GM19240 (cell line): ENCODE results near the gene PSMB11.

Source experiments
- DNase-seq: peaks from one replicate; pipeline ENCODE4 v3.0.0; 2011; ENCODE audit warnings: low spot score; ENCODE audit not compliant: insufficient read length

PSMB11 gene

GRCh38 chr14:23043145-23043544, 1.1 kb downstream of the PSMB11 start:
- DNase-seq: no peak

- no peak for DNase-seq
Observed at GRCh38 chr14:23043754-23044153, 1.7 kb downstream of the PSMB11 start.

DNA sequence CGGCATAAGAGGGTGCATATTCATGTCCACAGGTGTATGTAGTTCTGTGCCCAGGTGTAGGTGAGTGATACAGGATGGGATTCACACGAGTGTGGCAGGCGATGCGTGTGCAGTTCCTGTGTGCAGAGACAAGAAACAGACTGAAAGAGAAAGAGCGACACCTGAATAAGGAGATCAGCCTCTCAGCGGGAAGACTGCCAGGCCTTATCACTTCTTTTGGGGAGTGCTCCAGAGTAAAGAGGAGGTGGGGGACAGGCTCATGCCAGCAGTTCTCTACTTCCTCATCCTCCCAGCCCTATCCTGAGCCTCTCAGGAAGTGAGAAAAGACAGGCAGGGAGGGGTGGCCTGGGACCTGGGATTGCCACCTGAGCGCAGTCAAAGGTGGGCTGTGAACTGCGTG, 2.8 kb downstream of the PSMB11 start:
- DNase-seq: no peak

- DNase-seq: no peak
Observed at GRCh38 chr14:23045419-23046357, 3.7 kb downstream of the PSMB11 start.

DNA sequence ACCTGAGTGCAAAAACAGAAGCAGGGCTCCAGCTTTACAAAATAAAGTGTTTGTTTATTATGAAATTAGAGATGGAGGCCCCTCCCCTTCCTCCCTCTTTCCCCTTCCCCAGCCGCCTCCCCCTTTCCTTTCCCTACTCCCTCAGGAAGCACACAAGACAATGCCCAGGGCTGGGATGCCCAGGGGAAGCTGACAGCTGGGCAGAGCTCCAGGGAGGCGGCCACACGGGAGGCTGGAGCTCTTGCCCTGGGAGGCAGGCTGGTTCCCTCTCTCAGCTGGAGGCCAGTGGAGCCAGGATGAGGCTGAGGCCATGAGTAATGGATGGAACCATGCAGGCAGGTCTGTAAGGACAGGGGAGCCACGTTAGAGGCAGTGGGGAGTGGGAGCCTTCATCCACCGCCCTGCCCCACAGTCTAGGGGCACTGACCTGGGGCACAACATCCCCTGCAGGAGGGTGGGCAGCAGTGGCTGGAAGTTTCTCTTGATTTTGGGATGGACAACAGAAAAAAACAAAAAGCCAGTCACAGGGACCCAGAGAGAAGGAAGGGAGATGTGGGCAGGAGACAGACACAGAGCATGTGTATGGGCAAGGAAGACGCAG, 5.1 kb downstream of the PSMB11 start:
- no peak for DNase-seq

DNA sequence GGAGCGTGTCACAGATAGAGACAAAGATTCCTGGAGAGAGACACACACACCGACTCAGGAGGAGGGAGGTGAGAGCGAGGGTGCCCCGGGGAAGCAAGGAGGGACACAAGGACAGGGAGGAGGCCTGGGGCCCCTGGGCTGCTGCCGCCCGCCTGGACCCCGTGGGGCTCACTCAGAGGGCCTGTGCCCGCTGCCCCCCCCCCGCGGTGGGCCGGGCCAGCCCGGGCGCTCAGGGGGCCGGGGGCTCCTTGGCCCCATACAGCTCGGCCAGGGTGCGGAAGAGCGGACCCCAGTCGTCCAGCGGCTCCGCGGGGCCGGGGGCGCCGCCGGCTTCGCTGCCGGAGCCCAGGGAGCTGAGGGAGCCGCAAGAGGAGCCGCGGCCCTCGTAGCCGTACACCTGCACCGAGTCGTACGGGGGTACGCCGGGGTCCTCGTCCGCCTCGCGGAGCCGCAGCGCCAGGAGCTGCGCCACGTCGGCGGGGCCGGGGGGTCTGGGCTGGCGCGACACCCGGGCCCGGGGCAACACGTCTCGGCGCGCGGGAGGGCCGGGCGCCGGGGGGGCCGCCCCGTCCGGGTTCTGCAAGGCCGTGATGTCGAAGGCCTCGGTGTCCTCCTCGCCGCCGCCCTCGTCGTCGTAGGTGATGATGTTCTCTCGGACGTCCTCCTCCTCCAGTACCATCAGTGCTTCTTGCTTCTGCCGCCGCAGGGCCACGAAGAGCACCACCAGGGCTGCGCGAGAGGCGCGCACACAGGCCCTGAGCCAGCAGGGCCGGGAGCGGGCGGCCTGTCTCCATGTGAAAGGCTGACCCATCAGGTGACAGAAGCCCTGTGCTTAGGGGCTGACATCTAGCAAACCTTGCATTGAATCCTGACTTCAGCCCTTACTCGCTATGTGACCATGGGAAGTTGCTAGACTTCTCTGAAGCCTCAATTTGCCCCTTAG, 6.0 kb downstream of the PSMB11 start:
- DNase-seq: no peak

DNA sequence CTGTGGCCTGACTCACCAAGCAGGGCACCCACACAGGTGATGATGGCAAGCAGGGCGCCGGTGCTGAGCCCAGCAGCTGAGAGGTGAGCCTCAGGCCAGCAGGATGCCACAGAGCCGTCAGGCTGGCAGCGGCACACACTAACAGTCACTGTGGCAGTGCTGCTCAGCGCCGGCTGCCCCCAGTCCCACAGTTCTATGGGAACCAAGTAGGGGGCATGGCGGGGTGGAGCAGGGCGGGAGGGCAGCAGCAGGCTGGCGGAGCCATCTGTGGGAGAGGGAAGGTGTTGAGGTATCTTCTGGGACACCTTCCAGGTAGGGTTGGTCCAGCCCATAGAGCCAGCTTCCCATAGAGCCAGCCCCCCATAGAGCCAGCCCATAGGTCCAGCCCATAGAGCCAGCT, 7.0 kb downstream of the PSMB11 start:
- DNase-seq: no peak

GRCh38 chr14:23051141-23052057, 9.4 kb downstream of the PSMB11 start:
- DNase-seq: no peak

DNA sequence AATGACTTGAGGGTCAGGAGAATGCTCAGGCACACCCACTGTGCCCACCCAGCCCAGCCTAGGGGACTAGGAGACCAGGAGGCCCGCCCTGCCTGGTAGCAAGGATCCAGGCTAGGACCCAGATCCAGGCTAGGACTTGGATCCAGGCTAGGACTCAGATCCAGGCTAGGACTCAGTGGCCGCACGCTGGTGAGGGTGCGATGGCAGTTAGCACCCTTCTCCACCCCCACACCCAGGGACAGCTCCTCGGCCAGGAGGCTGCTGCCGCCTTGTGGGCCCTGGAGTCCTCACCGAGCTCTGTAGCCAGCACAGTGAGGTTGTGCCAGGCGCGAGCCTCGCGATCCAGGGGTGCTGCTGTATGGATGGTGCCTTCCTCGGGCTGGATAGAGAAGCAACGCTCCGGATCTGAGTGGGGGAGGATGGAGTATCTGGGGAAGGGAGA, 10.2 kb downstream of the PSMB11 start:
- DNase-seq: no peak

GRCh38 chr14:23052671-23053070, 10.7 kb downstream of the PSMB11 start:
- DNase-seq: no peak

GRCh38 chr14:23053426-23053825, 11.4 kb downstream of the PSMB11 start:
- no peak for DNase-seq

DNA sequence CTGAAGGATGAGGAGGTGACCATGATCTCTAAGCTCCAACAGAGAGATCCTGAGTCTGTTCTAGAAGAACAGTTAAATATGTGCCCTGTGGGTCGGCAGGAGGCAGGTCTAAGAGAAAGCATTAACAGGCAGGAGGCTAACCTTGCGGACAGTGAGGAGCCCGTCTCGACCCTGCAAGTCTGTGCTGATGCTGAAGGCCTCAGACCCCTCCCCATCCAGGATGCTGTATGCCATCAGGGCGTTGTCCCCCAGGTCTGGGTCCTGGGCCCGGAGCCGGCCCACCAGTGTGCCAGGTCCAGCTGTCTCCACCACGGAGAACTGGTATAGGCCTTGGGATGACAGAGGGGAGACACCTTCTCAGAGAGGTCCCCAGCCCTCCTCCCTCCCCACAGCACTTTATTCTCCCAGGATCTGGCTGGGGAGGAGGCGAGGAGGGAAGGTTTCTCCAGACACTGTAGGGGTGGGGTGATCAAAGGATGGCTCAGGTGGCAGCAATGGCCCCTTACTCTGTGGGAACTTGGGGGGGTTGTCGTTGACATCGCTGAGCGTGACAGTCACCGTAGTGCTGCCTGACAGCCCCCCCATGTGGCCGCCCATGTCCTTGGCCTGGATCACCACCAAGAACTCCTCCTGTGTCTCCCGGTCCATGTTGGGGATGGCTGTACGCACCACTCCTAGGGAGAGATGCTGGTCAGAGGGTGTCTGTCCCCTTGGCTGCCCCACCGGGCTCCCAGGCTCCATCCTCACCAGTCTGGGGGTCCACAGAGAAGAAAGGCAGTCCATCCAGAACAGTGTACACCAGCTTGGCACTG, 12.2 kb downstream of the PSMB11 start:
- no peak for DNase-seq

- DNase-seq: no peak
Observed at GRCh38 chr14:23055147-23055550, 13.1 kb downstream of the PSMB11 start.

- DNase-seq: no peak
Observed at GRCh38 chr14:23055621-23056144, 13.7 kb downstream of the PSMB11 start.

DNA sequence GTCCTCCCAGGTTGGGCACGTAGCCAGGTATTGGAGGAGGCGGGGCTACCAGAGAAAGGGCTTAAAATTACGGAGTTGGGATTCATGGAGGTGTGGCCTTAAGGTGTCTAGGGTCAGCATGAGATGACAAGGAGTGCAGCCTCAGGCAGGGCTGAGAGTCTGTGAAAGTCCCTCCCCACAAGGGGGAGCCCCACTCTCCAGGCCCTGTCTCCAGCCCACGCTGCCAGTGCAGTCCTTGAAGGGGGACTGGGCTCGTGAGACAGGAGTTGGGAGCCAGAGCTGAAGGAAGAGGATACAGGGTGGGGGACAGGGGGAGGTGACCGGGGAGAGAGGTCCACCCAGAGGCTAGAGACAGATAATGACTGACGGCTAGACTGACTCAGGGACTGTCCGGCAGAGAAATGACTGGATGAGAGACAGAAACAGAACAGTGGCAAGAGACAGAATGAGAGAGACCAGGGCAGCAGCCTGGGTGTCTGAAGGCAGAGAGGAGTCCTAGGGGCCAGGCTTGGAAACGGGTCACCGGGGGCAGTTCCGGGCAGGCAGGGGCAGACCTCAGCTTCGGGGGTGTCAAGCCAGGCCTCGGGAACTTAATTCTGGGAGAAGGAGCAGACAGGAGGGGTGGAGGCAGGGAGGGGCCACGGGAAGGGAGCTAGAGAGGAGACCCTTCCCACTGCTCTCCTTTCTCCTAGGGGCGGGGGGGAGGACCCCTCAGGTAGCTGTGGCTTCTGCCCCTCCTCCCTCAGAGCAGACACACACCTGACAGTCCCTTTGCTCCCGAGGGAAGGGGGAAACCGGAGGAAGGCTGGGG, 14.3 kb downstream of the PSMB11 start:
- peak; percentile 97 for DNase-seq

GRCh38 chr14:23056956-23057756, 15.1 kb downstream of the PSMB11 start, which contains the start of gene CDH24:
TSS of gene CDH24 (minus strand) at chr14:23057520. CDS start at chr14:23055733, 1,787 bp downstream.
- DNase-seq: peak; percentile 84

- DNase-seq: peak; percentile 98
Observed at GRCh38 chr14:23057757-23058653, 16.0 kb downstream of the PSMB11 start.
